CD4-positive, alpha-beta T cell treated with Interleukin-12 subunit alpha and Interleukin-12 subunit beta, for 1 hour (primary cell): Measurements from ENCODE around the gene STOML1.
"Not testable (repeated sequence)": the region's sequence is repeated elsewhere in the genome, so short reads cannot be mapped to it uniquely, and the experiment has no call there.

Experiments
- DNase-seq: peaks from one replicate; pipeline ENCODE4 v3.0.0-alpha.2; 2020

The STOML1 gene

DNA sequence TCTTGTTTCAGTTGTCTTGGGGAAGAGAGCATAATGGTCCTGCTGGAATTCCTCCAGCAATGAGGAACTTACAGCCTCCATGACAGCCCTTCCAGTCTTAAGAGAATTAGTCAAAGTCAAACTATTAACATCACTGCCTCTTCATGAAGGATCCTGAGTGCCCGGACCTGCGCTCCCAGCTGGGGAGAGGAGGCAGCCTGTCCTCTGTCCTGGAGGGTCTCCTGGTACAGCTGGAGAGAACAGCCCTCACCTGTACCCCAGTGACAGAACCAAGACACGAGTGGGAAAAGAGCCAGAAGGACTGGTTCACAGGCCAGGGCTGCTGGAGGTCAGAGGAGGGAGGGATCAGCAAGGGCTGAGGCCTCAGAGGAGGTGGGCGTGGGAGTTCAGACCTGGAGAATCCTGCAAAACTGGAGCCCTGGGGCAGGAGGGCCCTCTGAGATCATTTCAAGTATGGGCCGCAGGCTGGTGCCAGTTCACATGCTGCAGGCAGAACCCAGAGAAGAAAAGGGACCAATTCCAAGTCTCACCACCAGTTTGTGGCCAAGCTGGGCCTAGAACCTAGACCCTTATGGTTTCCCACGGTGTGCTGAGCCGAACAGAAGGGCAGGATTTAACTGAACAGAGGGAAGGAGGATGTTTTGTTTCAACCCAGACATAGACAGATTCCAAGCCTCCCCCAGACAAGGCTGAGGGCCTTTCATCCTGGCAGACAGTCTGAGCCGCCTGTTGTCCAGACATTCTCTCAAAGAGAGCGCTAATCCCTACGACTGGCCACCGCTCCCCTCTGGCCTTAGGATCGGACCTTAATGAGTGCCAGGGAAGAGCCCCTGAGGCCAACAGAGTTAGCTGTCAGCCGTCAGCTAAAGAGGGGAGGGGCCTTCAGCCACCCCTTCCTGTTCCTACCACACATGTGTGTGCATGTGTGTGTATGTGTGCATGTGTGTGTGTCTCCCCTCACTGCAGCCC, 47.6 kb downstream of the STOML1 start:
- no peak for DNase-seq

DNA sequence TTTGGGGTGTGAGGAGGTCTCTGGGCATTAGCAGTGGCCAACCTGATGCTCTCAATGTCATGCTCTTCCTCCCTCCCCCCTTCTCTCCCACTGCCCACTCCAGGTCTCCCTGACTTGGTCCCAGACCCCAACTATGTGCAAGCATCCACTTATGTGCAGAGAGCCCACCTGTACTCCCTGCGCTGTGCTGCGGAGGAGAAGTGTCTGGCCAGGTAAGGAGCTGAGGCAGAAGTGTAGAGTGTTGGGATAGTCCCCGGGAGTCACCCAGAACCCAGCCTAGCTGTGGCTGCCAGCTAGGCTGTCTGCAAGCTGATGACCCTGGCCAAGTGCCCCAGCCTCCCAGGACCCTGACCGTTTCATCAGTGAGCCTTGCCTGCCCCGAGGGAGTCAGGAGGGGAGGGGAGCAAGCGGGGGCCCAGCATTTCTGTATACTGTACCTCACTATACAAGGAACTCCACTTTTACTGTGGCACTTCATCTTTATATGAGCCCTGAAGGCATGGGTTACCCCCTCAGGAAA, 49.3 kb downstream of the STOML1 start:
- no peak for DNase-seq

DNA sequence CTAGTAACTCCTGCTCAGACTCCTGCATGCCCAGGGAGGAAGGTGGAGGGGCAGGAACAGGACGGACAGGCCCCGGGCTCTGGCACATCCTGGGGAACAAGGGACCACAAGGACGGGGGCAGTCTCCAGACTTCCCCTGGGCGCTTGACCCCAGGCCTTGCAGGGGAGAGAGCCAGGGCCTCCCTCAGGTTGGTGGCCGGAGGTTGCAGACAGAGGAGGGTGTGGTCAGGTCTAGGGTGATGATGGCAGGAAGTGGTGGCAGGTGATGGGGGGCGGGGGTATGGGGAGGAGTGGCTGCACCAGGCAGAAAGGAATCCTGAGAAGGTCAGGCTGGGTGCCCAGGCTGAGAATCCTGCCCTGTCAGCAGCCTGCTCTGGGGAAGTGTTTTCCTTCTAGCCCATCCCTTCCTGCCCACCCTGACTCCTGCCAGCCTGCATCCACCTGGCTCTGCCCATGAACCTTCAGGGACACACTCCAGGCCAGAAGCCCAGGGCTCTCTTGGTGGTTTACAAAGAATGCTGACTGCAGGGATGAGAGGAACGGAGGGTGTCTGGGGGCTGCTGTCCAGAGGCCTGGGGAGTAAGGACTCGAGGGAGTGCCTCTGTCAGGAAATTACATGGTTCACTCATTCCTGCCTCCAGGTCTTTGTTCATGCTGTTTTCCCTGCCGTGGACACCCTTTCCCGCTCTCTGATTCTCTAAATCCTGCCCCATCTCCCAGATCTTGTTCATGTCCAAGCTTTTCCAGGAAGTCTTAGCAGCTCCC, 50.0 kb downstream of the STOML1 start:
- DNase-seq = peak; percentile 32

- no peak for DNase-seq
Measured at GRCh38 chr15:73941449-73941848, 50.6 kb downstream of the STOML1 start.

DNA sequence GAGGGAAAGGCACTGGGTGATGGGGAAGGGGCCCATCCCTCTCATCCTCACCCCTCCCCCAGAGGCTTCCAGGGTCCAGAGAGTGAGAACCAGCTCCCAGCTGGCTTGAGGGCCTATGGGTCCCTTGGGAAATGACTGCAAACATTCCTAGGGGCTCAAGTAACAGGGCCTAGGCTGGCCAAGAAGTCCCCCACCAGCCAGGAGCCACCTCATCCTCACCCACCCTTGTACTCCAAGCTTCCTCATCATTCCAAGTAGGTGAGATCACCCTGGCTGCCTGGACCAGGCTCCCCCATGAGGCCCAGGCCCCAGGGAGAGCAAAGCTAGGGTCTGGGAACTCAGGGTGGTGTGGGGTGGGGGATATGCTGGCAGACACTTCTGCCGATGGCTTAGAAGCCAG, 51.1 kb downstream of the STOML1 start:
- no peak for DNase-seq

- no peak for DNase-seq
Measured at GRCh38 chr15:73940061-73940981, 51.8 kb downstream of the STOML1 start.

GRCh38 chr15:73939138-73939537, 53.0 kb downstream of the STOML1 start:
- DNase-seq = no peak

- not testable (repeated sequence) for DNase-seq
Measured at GRCh38 chr15:73938516-73938915, 53.6 kb downstream of the STOML1 start.

DNA sequence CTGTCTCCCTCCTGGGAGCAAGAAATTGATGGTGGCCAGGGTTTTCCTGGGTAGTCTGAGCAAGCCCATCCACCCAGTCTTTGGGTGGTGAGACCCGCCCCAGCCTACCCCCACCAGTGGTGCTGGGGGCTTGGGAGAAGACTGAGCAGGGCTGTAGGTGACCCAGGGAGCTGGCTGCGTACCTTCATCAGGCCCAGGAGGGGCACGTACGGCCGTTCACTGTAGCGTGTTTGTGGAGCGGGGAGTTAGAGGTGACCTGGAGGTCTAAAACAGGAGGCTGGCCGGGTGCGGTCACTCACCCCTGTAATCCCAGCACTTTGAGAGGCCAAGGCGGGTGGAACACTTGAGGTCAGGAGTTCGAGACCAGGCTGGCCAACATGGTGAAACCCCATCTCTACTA, 54.4 kb downstream of the STOML1 start:
- no peak for DNase-seq

DNA sequence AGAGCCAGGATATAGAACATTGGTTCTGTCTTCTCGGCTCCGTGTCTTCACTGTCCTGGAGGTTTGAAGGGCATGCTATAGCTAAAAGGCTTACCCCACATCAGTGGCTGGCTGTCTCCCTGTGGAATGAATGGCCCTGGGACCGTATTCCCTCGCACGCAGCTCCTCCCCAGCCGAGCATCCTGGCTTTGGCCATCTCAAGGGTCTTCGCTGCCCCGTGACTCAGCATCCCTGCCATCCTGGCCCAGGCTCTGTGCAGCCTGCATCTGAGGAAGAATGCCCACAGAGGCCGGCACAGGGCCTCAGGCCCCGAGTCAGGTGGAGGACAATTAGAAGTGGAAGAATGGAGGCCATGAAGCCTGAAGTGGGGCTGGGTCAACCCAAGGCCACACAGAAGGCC, 54.8 kb downstream of the STOML1 start:
- no peak for DNase-seq

GRCh38 chr15:73936588-73937290, 55.4 kb downstream of the STOML1 start:
- no peak for DNase-seq

- no peak for DNase-seq
Measured at GRCh38 chr15:73936181-73936580, 55.9 kb downstream of the STOML1 start.

DNA sequence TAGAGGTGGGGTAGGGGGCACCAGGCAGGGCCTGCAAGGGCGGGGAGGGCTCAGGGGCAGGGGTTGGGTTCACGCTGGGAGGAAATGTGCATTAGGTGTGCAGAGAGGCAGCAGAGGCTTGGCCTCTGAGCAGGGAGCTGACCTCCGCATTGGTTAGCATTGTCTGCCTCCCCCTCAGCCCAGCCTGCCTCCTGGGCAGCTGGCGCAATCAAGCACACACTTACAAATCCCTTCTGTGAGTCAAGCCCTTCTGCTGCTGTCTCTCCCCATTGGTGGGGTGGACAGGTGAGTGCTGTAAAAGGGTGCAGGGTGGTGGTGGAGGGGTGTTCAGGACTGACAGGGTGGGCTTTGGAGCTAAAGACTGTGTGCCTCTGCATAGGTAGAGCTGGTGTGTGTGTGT, 56.5 kb downstream of the STOML1 start:
- no peak for DNase-seq

DNA sequence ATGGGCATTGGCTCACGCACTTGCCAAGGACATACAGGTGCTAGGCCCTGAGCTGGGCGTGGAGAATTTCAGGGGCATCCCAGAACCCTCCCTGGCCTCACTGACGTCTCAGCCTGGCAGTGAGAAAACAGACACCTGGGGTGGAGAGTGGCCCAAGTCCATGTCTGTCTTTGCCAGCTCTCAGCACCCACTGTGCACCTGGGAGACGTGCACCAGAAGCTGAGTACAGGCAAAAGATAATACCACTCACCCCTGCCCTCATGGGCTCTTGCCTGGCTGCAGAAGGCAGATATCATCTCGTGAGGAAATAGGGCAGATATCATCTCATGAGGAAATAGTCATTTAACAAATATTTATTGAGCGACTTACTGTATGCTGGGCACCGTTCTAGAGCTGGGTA, 57.8 kb downstream of the STOML1 start:
- DNase-seq = no peak

GRCh38 chr15:73932381-73933191, 59.5 kb downstream of the STOML1 start:
- no peak for DNase-seq

DNA sequence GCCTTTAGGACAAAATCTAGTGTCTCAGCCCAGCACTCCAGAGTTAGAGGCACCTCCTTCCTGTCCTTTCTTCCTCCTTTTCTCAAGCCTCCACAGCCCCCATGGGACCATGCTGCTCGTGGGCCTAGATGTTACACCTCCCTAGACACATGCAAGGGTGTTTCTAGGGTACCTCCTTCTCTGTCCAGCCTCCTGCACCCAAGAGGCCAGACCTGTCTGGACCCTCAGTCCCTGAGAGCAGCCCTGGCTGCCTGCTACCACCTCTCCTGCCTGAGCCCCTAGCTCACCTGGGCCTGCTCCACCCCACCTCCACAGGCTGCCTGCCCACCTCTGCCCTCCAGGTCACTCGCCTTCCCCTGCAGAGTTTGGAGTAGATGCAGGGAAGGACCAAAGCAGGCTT, 60.7 kb downstream of the STOML1 start:
- DNase-seq = no peak

DNA sequence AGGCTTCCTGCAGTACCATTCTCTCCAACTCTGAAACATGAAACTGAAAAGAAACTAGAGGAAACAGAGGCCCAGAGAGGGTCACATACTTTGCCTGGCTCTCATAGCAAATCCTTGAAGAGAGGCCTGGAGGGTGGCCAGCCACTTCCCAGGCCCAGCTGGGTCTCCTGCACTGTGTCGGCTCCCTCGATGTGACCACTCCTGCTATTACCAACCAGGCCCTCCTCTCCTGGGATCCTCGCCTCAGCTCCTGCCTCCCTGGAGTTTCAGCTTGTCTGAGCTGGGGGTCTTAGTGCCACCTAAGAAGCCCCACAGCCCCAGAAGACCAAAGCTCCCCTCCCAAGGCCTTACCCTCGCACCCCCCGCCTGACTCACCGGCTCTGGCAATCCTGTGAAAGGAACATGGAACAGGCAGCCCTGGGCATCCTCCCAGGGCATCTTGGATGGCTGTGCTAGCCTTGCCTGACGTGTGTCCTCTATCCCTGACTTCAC, 61.3 kb downstream of the STOML1 start:
- DNase-seq = no peak

DNA sequence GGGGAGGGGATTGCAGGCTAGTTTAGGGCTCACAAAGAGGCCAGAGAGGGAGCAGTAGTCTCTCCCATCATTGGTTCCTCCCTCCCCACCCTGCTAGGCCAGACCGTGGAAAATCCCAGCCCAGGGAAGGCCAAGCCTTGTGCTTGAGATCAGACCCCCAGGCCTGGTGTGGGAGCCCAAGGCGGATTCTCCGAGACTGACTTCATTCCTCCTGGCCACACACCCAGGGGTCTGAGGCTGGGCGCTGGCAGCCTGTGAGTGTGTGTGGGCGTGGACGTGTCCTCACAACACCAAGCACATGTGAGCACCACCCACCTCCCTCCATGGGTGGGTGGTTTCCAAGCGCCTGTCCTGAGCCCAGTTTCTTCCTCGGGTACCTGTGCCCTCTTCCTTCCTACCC, 61.7 kb downstream of the STOML1 start:
- DNase-seq = no peak

GRCh38 chr15:73928971-73929627, 63.0 kb downstream of the STOML1 start:
- no peak for DNase-seq
